Amniotic epithelial cell (primary cell): Measurements from ENCODE around the gene ZNF180.
"Not testable (repeated sequence)": the region's sequence is repeated elsewhere in the genome, so short reads cannot be mapped to it uniquely, and the experiment has no call there.

Source experiments
- DNase-seq: peaks from one replicate; pipeline ENCODE4 v3.0.0-alpha.2; 2010; ENCODE audit warnings: low read depth

The ZNF180 gene

GRCh38 chr19:44499962-44500949, at the start of gene ZNF180:
TSS of gene ZNF180 (minus strand) at chr19:44500522. CDS start at chr19:44497334, 3,188 bp downstream.
- DNase-seq: peak; percentile 87

- DNase-seq: no peak
These were observed 49.2 kb upstream of the ZNF180 start for GRCh38 chr19:44549507-44549906.

DNA sequence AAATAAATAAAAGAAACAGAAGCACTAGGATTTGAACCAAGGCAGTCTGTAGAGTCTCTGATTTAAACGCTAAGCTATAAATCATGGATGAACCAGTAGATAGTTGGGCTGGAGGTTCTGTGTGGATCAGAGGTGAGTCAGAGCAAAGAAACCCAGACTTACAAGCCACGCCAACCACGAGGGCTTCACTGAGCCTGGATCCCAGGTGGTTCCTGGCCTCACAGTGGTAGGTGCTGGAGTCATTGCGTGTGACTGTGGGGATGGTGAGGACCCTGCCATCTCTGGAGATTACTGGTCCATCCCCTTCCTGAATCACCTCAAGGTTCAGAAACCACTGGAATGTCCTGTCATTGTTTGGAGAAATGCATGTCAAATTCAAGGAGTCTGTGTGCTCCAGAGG, 48.4 kb upstream of the ZNF180 start:
- peak; percentile 33 for DNase-seq

GRCh38 chr19:44544031-44544430, 43.7 kb upstream of the ZNF180 start:
- DNase-seq: no peak

DNA sequence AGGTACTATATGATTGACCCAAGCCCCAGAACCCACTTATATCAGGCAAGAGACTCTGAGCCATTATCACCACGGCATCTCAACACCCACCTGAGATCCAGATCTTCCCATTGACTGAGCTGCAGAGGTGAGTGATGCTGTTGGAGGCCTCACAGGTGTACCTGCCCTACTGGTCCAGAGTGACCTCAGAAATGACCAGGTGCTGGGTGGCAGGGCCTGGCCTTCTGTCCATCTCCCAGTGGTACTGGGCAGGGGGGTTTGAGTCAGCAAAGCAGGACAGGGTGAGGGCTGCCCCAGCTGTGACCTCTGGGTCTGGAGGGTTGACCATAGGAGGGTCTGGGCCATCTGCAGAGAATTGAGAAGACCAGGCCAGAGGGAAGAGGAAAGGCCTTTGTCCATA, 42.3 kb upstream of the ZNF180 start:
- DNase-seq: no peak

GRCh38 chr19:44540736-44541135, 40.4 kb upstream of the ZNF180 start:
- no peak for DNase-seq

DNA sequence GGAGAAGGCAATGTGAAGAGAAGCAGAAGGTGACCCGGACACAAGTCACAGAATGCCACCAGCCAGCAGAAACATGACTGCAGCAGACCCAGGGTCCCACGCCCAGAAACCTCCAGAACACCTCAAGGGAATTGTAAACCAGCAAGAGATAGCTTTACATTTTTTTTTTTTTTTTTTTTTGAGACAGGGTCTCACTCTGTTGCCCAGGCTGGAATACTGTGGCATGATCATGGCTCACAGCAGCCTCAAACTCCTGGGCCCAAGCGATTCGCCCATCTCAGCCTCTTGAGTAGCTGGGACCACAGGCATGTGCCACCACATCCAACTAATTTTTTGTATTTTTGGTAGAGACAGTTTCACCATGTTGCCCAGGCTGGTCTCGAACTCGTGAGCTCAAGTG, 39.7 kb upstream of the ZNF180 start:
- no peak for DNase-seq

- peak; percentile 4 for DNase-seq
These were observed 39.0 kb upstream of the ZNF180 start for GRCh38 chr19:44539236-44539826.

DNA sequence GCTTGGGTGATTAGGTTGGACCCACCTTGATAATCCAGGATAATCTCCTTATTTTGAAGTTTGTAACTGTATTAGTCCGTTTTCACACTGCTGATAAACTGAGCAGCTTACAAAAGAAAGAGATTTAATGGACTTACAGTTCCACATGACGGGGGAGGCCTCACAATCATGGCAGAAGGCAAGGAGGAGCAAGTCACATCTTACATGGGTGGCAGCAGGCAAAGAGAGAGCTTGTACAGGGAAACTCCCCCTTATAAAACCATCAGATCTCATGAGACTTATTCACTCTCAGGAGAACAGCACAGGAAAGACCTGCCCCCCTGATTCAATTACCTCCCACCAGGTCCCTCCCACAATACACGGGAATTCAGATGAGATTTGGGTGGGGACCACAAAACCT, 35.0 kb upstream of the ZNF180 start:
- DNase-seq: not testable (repeated sequence)

GRCh38 chr19:44532819-44533218, 32.5 kb upstream of the ZNF180 start:
- DNase-seq: no peak

DNA sequence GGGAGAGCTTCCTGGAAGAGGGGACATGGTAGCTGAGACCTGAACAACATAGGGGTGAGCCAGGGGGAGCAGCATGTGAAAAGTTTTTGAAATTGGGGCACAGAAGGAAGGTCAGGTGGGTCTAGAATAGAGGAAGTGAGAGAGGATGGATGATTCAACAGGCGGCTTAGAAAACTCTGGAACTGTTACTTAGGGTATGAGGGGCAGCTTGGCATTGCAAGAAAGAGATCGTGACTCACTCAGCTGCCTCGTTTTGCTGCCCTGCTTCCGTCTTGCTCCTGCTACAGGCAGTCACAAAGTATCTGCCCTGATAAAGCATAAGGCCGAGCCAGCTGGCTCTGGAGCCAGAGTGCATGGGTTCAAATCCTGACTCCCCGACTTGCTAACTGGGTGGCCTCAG, 30.5 kb upstream of the ZNF180 start:
- peak; percentile 38 for DNase-seq

DNA sequence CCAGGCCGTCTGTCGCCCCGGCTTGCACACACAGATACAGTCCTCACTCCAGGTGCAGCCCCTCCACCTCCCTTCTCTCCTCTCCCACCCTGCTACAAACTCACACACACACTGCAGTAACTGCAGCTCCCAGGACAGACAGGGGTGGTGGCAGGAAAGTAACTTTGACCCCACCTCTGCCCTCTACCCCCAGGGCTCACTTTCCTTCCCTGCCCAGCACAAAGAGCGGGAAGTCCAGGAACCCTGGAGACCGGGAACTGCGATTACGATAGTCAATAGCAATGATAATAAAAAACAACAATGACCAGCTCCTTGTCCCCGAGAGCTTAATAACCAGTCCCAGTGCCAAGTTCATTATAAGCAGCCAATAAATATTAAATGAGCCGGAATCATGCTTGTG, 29.2 kb upstream of the ZNF180 start, which contains the start of gene CEACAM20:
TSS of gene CEACAM20 (minus strand) at position 140 of the 400 bp plus-strand sequence. CDS start 166 bp downstream, outside the sequence.
- DNase-seq: no peak

GRCh38 chr19:44527554-44527953, 27.2 kb upstream of the ZNF180 start:
- DNase-seq: no peak

GRCh38 chr19:44525721-44526430, 25.6 kb upstream of the ZNF180 start:
- DNase-seq: no peak

DNA sequence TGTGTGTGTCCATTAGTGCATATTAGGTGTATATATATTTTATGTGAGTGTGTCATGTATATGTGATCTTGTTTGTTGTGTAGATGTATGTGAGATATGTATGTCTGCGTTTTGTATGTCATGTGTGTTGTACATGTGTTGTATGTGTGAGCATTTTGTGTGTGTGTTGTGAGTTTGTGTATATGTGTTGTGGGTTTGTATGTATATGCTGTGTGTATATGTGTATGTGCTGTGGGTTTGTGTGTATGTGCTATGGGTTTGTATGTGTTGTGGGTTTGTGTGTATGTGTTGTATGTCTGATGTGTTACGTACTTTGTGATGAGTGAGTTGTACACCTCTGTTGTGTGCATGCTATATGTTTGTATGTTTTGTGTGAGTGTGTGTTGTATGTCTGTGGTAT, 21.0 kb upstream of the ZNF180 start:
- DNase-seq: no peak

- peak; percentile 3 for DNase-seq
These were observed 16.8 kb upstream of the ZNF180 start for GRCh38 chr19:44517146-44517545.

DNA sequence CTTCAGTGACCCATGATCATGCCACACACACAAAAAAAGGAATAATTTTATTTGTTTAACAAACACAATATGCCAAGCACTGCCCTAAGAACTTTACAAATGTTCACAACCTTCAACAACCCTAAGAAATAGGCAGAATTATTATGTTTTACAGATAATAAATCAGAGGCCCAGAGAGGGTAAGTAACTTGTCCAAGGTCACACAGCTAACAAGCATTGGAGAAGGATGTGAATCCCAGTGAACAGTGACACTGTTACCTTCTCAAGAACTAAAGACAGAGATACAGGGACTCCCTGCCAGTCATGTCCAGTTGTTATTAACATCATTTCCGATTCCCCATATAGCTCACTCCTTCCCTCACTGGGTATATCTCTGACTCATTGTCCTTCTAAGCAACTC, 15.6 kb upstream of the ZNF180 start:
- DNase-seq: no peak

DNA sequence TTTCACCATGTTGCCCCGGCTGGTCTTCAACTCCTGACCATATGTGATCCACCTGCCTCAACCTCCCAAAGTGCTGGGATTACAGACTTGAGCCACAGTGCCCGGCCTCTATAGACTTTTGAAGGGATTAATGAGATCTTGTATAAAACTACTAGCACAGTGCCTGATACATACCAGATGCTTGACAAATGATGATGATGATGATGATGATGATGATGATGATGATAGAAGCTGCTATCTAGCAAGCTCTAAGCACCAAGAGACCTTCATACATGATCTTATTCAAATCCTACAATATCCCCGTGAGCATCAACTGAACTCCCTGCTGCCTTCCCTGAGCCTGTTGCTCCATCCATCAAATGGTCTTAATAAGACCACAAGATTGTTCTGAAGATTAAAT, 14.7 kb upstream of the ZNF180 start:
- no peak for DNase-seq

- DNase-seq: peak; percentile 45
These were observed 12.3 kb upstream of the ZNF180 start for GRCh38 chr19:44512326-44513298.

DNA sequence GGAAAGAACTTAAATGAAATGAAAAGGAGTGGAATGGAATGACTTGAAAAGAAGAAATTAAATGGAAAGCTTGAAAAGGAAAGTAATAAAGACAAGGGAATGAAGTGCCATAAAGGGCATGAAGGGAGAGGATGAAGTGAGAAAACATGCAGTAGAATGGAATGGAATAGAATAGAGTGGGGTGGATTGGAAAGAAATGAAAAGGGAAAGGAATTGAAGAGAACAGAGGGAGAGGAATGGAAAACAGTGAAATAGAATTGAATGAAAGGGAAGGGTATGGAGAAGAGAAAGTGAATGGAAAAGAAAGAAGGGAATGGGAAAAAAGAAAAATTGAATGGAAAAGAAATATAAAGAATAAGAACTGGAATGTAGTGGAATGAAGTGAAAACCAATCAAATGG, 9.2 kb upstream of the ZNF180 start:
- DNase-seq: no peak

DNA sequence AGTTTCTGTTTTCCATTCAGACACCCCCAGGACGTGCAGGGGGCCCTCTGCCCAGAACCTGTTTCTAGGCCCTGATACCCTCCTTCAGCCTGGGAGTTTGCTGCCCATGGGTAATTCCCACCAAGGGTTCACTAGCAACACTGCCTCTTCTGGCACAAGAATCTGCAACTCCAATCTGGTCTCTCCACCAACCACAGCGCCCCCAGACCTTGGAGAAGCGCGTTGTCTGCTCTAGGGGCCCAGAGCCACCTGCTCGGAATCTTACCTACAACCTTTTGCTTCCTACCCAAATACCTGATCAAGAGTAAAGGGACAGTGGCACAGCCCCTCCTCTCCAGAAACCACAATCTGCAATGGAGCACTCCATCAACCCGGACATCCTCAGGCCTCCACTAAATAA, 763 bp downstream of the ZNF180 start:
- no peak for DNase-seq
